ENCODE results near the gene CHL1. TPM values are rescaled to one million over a fixed set of nuclear protein-coding genes. Genes with fewer than 3 reads are reported as not detected.

The CHL1 gene
- total RNA-seq, 1 experiment from 2014 or later: not detected

- no TSS peak for BruUV-seq (replicated peaks)
Measured at GRCh38 chr3:217948-218347, 21.4 kb downstream of the CHL1 start.

GRCh38 chr3:228442-229182 is 32.0 kb downstream of the CHL1 start:
- intact Hi-C loops (cut with micrococcal nuclease; ENCODE audit: unreplicated experiment): no loop called here
- no peaks in the 10 kb centered on the region for H3K36me3 ChIP-seq (ENCODE audit: low read depth)
- no peaks in the 10 kb centered on the region for H3F3A ChIP-seq (ENCODE audit: insufficient read depth, low read depth)
- no peaks in the 10 kb centered on the region for H4K20me1 ChIP-seq (ENCODE audit: insufficient read depth)
- no peak for DNase-seq
- no peak overlapping the region for H3K4me3 ChIP-seq
- CTCF ChIA-PET: no interaction called here
- H2AFZ ChIP-seq: no peak overlapping the region
- H3K9me2 ChIP-seq (ENCODE audit: insufficient read depth): no peaks in the 10 kb centered on the region
- no peaks in the 10 kb centered on the region for H3K9me3 ChIP-seq (ENCODE audit: insufficient read depth, low read depth)
- BruUV-seq (replicated peaks): no TSS peak
- TF ChIP-seq EZH2 (IDR thresholded peaks at IDR 0.05; ENCODE audit: low read depth) (no peak), CTCF (conservative IDR thresholded peaks at IDR 0.05) (no peak)
- H3K27ac ChIP-seq: no peak overlapping the region
- no peaks in the 10 kb centered on the region for H3K79me2 ChIP-seq (ENCODE audit: low read depth)
- no peak overlapping the region for H3K4me2 ChIP-seq
- H3K27me3 ChIP-seq (ENCODE audit: insufficient read depth, low read depth): no peaks in the 10 kb centered on the region
- POLR2A ChIA-PET (ENCODE audit: unreplicated experiment): no interaction called here
- no peaks in the 10 kb centered on the region for H3K4me1 ChIP-seq (replicated peaks; ENCODE audit: insufficient read depth)

More at GRCh38 chr3:217948-218347, 21.4 kb downstream of the CHL1 start:
- POLR2A ChIA-PET (ENCODE audit: unreplicated experiment): no interaction called here
- Histone ChIP-seq H3K4me2 (no peak overlapping the region), H3K79me2 (ENCODE audit: low read depth) (no peaks in the 10 kb centered on the region), H4K20me1 (ENCODE audit: insufficient read depth) (no peaks in the 10 kb centered on the region), H3K9me2 (ENCODE audit: insufficient read depth) (no peaks in the 10 kb centered on the region), H3F3A (ENCODE audit: insufficient read depth, low read depth) (no peaks in the 10 kb centered on the region), H3K9me3 (ENCODE audit: insufficient read depth, low read depth) (no peaks in the 10 kb centered on the region), H2AFZ (no peak overlapping the region), H3K4me1 (replicated peaks; ENCODE audit: insufficient read depth) (no peaks in the 10 kb centered on the region), H3K36me3 (ENCODE audit: low read depth) (no peaks in the 10 kb centered on the region), H3K4me3 (no peak overlapping the region), H3K27me3 (ENCODE audit: insufficient read depth, low read depth) (no peaks in the 10 kb centered on the region), H3K27ac (no peak overlapping the region)
- CTCF ChIA-PET: no interaction called here
- intact Hi-C loops (cut with micrococcal nuclease; ENCODE audit: unreplicated experiment): no loop called here
- no peak for TF ChIP-seq EZH2 (IDR thresholded peaks at IDR 0.05; ENCODE audit: low read depth)
- TF ChIP-seq CTCF (conservative IDR thresholded peaks at IDR 0.05): no peak
- DNase-seq: no peak

DNA sequence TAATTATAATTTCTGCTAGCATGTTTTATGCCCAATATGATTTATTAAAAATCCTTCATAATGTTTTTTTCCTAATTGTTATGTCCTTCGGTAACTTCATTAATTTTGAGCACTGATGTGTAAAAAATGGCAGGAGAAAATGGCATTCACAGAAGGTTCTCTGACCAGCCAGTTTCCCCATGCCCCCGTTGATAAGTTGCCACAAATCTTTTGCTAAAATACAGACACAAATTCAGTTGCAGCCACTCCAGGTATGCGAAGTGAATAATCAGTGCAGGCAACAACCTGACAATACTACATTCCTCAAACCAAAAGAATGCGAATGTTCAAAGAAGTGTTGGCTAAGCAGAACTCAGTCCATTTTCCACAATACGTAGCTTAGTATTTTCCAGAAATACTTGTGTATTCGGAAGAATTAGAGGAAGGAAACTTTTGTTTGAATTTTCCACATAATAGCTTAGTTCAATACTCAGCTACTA is 32.7 kb downstream of the CHL1 start:
- Histone ChIP-seq H2AFZ (no peak overlapping the region), H3K9me2 (ENCODE audit: insufficient read depth) (no peaks in the 10 kb centered on the region), H3K9me3 (ENCODE audit: insufficient read depth, low read depth) (no peaks in the 10 kb centered on the region), H3K4me1 (replicated peaks; ENCODE audit: insufficient read depth) (no peaks in the 10 kb centered on the region), H3K4me2 (no peak overlapping the region), H3K79me2 (ENCODE audit: low read depth) (no peaks in the 10 kb centered on the region), H4K20me1 (ENCODE audit: insufficient read depth) (no peaks in the 10 kb centered on the region), H3K27ac (no peak overlapping the region), H3K36me3 (ENCODE audit: low read depth) (no peaks in the 10 kb centered on the region), H3K27me3 (ENCODE audit: insufficient read depth, low read depth) (no peaks in the 10 kb centered on the region), H3F3A (ENCODE audit: insufficient read depth, low read depth) (no peaks in the 10 kb centered on the region), H3K4me3 (no peak overlapping the region)
- no peak for DNase-seq
- ChIA-PET POLR2A (ENCODE audit: unreplicated experiment) (no interaction called here), CTCF (no interaction called here)
- TF ChIP-seq CTCF (conservative IDR thresholded peaks at IDR 0.05) (no peak), EZH2 (IDR thresholded peaks at IDR 0.05; ENCODE audit: low read depth) (no peak)
- no TSS peak for BruUV-seq (replicated peaks)
- intact Hi-C loops (cut with micrococcal nuclease; ENCODE audit: unreplicated experiment): no loop called here
